K562 (cell line): ENCODE results near the gene FKBP15. TPM values are rescaled to one million over a fixed set of nuclear protein-coding genes. Genes with fewer than 3 reads are reported as not detected.

Experiments
- ATAC-seq: fragments of 200-7000 bp; cut with Tn5 transposase; 3 replicates; pipeline ENCODE4 v1.9.1; 2020; ENCODE audit warnings: moderate library complexity
- BruUV-seq: library from RNA; stranded (reverse); fragments of 400-500 nt; replicated peaks from 2 replicates; lab custom pipeline; 2021; lab: Mats Ljungman, UMichigan
- CTCF ChIA-PET: fragments of 300-600 bp; formaldehyde crosslinking; extraction: SDS; loops from one replicate; lab custom pipeline; 2021; ENCODE audit warnings: low intra/inter-chr PET ratio; lab: Yijun Ruan, JAX
- POLR2A ChIA-PET: fragments of 300-600, 350-650 bp; sonication (Branson Sonifier 250); formaldehyde crosslinking; extraction: SDS; loops from one replicate; lab custom pipeline; 2021; ENCODE audit warnings: antibody characterized with exemption, inconsistent platforms; lab: Yijun Ruan, JAX
- DNase-seq, 4 experiments: peaks; one replicate each; pipeline versions ENCODE4 v3.0.0 to v3.0.0-alpha.2; 2011 to 2018; ENCODE audit warnings: low spot score in 3 of 4, mixed read lengths in 3 of 4; ENCODE audit errors: extremely low read depth in 1 of 4
- FAIRE-seq: peaks from 2 replicates; lab custom pipeline; 2011; peaks lifted over from hg19 to GRCh38; lab: Jason Lieb, UNC
- H2AFZ ChIP-seq: 2 replicates; pipeline ENCODE4 v1.6.0; 2011; ENCODE audit warnings: low read depth, low read length, control low read depth, inconsistent platforms
- H3K27ac ChIP-seq: fragments of 200-600 bp; 3 replicates; pipeline ENCODE4 v1.8.0; 2011; ENCODE audit warnings: low read depth, mild to moderate bottlenecking, control low read depth, inconsistent platforms, low read length, moderate library complexity, mixed read lengths; ENCODE audit errors: extremely low read depth
- H3K27me3 ChIP-seq, 2 experiments: fragments of 300-600 bp in 1 of 2; 2 replicates in 1 of 2; 3 replicates in 1 of 2; pipeline versions ENCODE4 v1.6.0 to v1.8.0; 2011; ENCODE audit warnings: inconsistent platforms in 2 of 2, low read length in 2 of 2, mild to moderate bottlenecking in 1 of 2, mixed read lengths in 1 of 2, moderate library complexity in 1 of 2; ENCODE audit not compliant: control insufficient read depth in 2 of 2, insufficient read depth in 2 of 2
- H3K36me3 ChIP-seq: fragments of 300-600 bp; 3 replicates; pipeline ENCODE4 v1.8.0; 2011; ENCODE audit warnings: mild to moderate bottlenecking, low read length, inconsistent platforms; ENCODE audit not compliant: control insufficient read depth, insufficient read depth
- H3K4me1 ChIP-seq, 2 experiments: fragments of 200-600 bp in 1 of 2; replicated peaks in 1 of 2; 2 replicates in 1 of 2; 3 replicates in 1 of 2; pipeline versions ENCODE4 v1.5.1 to v1.8.0; 2011; ENCODE audit warnings: inconsistent platforms in 2 of 2, low read length in 2 of 2, mild to moderate bottlenecking in 1 of 2, mixed read lengths in 1 of 2, moderate library complexity in 1 of 2; ENCODE audit not compliant: control insufficient read depth in 2 of 2, insufficient read depth in 2 of 2
- H3K4me2 ChIP-seq: 2 replicates; pipeline ENCODE4 v1.6.1; 2011; ENCODE audit warnings: low read length, control low read depth, inconsistent platforms, mixed read lengths; ENCODE audit not compliant: insufficient read depth
- H3K4me3 ChIP-seq: fragments of 200-600 bp; sonication (generic), shearing (Covaris generic); 2 replicates; pipeline ENCODE4 v1.5.1; 2016; ENCODE audit warnings: control low read depth, inconsistent platforms
- H3K79me2 ChIP-seq: fragments of 200-600 bp; 3 replicates; pipeline ENCODE4 v1.8.0; 2011; ENCODE audit warnings: low read length, inconsistent platforms; ENCODE audit not compliant: control insufficient read depth, insufficient read depth
- H3K9ac ChIP-seq, 2 experiments: 2 replicates each; pipeline versions ENCODE4 v1.6.0 to v1.6.1; 2011; ENCODE audit warnings: low read depth in 2 of 2, low read length in 2 of 2, control low read depth in 1 of 2, inconsistent platforms in 1 of 2, mild to moderate bottlenecking in 1 of 2, mixed read lengths in 1 of 2; ENCODE audit not compliant: insufficient read depth in 1 of 2
- H3K9me1 ChIP-seq: one replicate; pipeline ENCODE4 v1.6.0; 2011; ENCODE audit warnings: inconsistent platforms, mild to moderate bottlenecking, low read length, moderate library complexity; ENCODE audit not compliant: control insufficient read depth, insufficient read depth
- H3K9me3 ChIP-seq: replicated peaks from 2 replicates; pipeline ENCODE4 v1.5.1; 2011; ENCODE audit warnings: low read depth, low read length, inconsistent platforms; ENCODE audit not compliant: control insufficient read depth, insufficient read depth
- H4K20me1 ChIP-seq: replicated peaks from 2 replicates; pipeline ENCODE4 v1.6.1; 2011; ENCODE audit warnings: low read length, inconsistent platforms, mixed read lengths; ENCODE audit not compliant: control insufficient read depth, insufficient read depth
- ARNT ChIP-seq, 2 experiments: fragments of 450-650 bp; IDR thresholded peaks; 2 replicates each; pipeline ENCODE4 v1.6.1; 2016; ENCODE audit warnings: mild to moderate bottlenecking in 1 of 2
- E2F3 ChIP-seq: fragments of 250-450 bp; sonication (Bioruptor Pico); IDR thresholded peaks from 2 replicates; pipeline ENCODE4 v1.4.0; 2020; ENCODE audit warnings: mild to moderate bottlenecking
- ETV6 ChIP-seq, 3 experiments: fragments of 150-350 bp in 1 of 3; sonication (generic) in 1 of 3; formaldehyde crosslinking in 1 of 3; IDR thresholded peaks; 2 replicates each; pipeline versions ENCODE4 v1.6.1 to v1.8.0; 2014 to 2022; ENCODE audit warnings: borderline replicate concordance in 2 of 3, low read depth in 2 of 3, antibody characterized with exemption in 1 of 3, low read length in 1 of 3, mild to moderate bottlenecking in 1 of 3, missing genetic modification reagents in 1 of 3
- FIP1L1 ChIP-seq: fragments of 200-400 bp; formaldehyde crosslinking; IDR thresholded peaks from 2 replicates; pipeline ENCODE4 v1.6.1; 2018; ENCODE audit warnings: mild to moderate bottlenecking, low read depth, low read length; ENCODE audit not compliant: poor library complexity, severe bottlenecking
- HINFP ChIP-seq: fragments of 450-650 bp; conservative IDR thresholded peaks from 2 replicates; pipeline ENCODE4 v1.6.1; 2016; ENCODE audit warnings: missing genetic modification characterization, low read depth, mild to moderate bottlenecking, control low read depth, missing compliant biosample characterization
- NR2F6 ChIP-seq: fragments of 450-650 bp; formaldehyde crosslinking; IDR thresholded peaks from 2 replicates; pipeline ENCODE4 v1.4.0; 2020; ENCODE audit warnings: mild to moderate bottlenecking
- POLR2A ChIP-seq: fragments of 450-650 bp; conservative IDR thresholded peaks from 2 replicates; pipeline ENCODE4 v1.6.1; 2016
- PRPF4 ChIP-seq: fragments of 200-400 bp; formaldehyde crosslinking; IDR thresholded peaks from one replicate; pipeline ENCODE4 v1.6.1; 2017; ENCODE audit warnings: low read length, low read depth, mild to moderate bottlenecking; ENCODE audit not compliant: insufficient read depth, poor library complexity, severe bottlenecking
- RBM14 ChIP-seq: fragments of 200-400 bp; formaldehyde crosslinking; IDR thresholded peaks from 2 replicates; pipeline ENCODE4 v1.6.1; 2018; ENCODE audit warnings: low read depth, mild to moderate bottlenecking, low read length, moderate library complexity, borderline replicate concordance; ENCODE audit not compliant: insufficient read depth
- RNF219 ChIP-seq: fragments of 250-450 bp; sonication (Bioruptor Pico); IDR thresholded peaks from 2 replicates; pipeline ENCODE4 v1.5.0; 2022; ENCODE audit warnings: mild to moderate bottlenecking
- ZC3H8 ChIP-seq: fragments of 450-650 bp; IDR thresholded peaks from 2 replicates; pipeline ENCODE4 v1.6.1; 2017
- ZNF232 ChIP-seq: sonication (generic); formaldehyde crosslinking; IDR thresholded peaks from 2 replicates; pipeline ENCODE4 v1.8.0; 2022; ENCODE audit warnings: mild to moderate bottlenecking, missing genetic modification reagents
- ZNF609 ChIP-seq: sonication (generic); formaldehyde crosslinking; IDR thresholded peaks from 2 replicates; pipeline ENCODE4 v1.8.1; 2023; ENCODE audit warnings: missing genetic modification reagents, mild to moderate bottlenecking, borderline replicate concordance
- WGBS: fragments of 100-300 bp; shearing (Covaris generic); methylation state at CpG from one replicate; pipeline ENCODE4 v1.1.6; 2016; ENCODE audit warnings: low coverage, mixed read lengths; ENCODE audit not compliant: insufficient coverage; ENCODE audit errors: missing lambda C conversion rate; 5-methylcytosine and 5-hydroxymethylcytosine counted together
- in situ Hi-C: fragments of 300-500 bp; cut with MboI; formaldehyde crosslinking; loops from 4 replicates; pipeline ENCODE4 v1.15.0; 2018; ENCODE audit warnings: inconsistent platforms, mixed read lengths
- intact Hi-C: fragments of 100-400 bp; cut with micrococcal nuclease; formaldehyde crosslinking; loops from 2 replicates; pipeline ENCODE4 v1.14.2; 2022
- polyA plus RNA-seq, 8 experiments: library from polyadenylated mRNA; depleted of rRNA in 4 of 8; stranded (reverse) in 5 of 8; unstranded in 3 of 8; fragments of >200 nt; fragmentation: Nextera tagmentation in 2 of 8; fragmentation: Illumina TruSeq in 1 of 8; extraction: Ambion mirVana in 2 of 8; extraction: Trizol in 1 of 8; gene quantifications; 2 replicates each; pipeline versions ENCODE4 v1.2.1 to v1.2.3, GENCODE V29; 2011 to 2014; ENCODE audit warnings: inconsistent platforms in 1 of 8, missing spikeins in 1 of 8
- total RNA-seq, 7 experiments: library from RNA; depleted of rRNA in 6 of 7; stranded (reverse); fragments of >200 nt in 6 of 7; fragmentation: Illumina TruSeq in 2 of 7; extraction: Trizol in 2 of 7; gene quantifications; 2 replicates each; pipeline versions ENCODE4 v1.2.1 to v1.2.3, GENCODE V29; 2011 to 2021; ENCODE audit warnings: low replicate concordance in 1 of 7

FKBP15 gene
- total and polyA plus RNA-seq, 9 of the 15 experiments (the other 6 are each of a cell fraction or from before 2014, with no cell fraction given), result 8.7 to 38.0 (median 18.9) TPM

- TF ChIP-seq RBM14 (no peak), NR2F6 (CRISPR knock-in tag) (no peak), E2F3 (no peak)
Observed at GRCh38 chr9:113160571-113160970, 60.5 kb downstream of the FKBP15 start (continued).

GRCh38 chr9:113158446-113158845 is 62.6 kb downstream of the FKBP15 start:
- no peaks in the 10 kb centered on the region; a peak in 2 of 5 replicates for H3K4me1 ChIP-seq
- no peaks in the 10 kb centered on the region for H3K79me2 ChIP-seq
- no peak overlapping the region for H2AFZ ChIP-seq
- H3K9me3 ChIP-seq, result no peaks in the 10 kb centered on the region
- DNase-seq, result no peak
- ChIA-PET CTCF (no interaction called here), POLR2A (interaction anchor here (1.0 kb wide), 1 partner anchor 9 kb away, joined by 3 read pairs; no protein-coding TSS in a partner anchor)
- H4K20me1 ChIP-seq, result no peaks in the 10 kb centered on the region
- BruUV-seq, result no TSS peak
- ATAC-seq, result no peak
- H3K36me3 ChIP-seq, result peaks cover 31% of the 10 kb centered on the region
- H3K4me2 ChIP-seq, result no peak overlapping the region
- H3K27me3 ChIP-seq, result no peaks in the 10 kb centered on the region
- in situ Hi-C loops (no loop called here), intact Hi-C loops (no loop called here)
- no peak overlapping the region for H3K27ac ChIP-seq
- no peaks in the 10 kb centered on the region for H3K9me1 ChIP-seq
- H3K9ac ChIP-seq, result no peak overlapping the region
- no peak for FAIRE-seq
- WGBS, result 80% methylated on average over 5 of the region's 5 CpGs
- no peak overlapping the region for H3K4me3 ChIP-seq
- TF ChIP-seq ETV6 (IDR thresholded peaks at IDR 0.05; ENCODE audit: borderline replicate concordance in 1 of 2, low read depth in 2 of 2, low read length in 1 of 2) (no peak), ETV6 (CRISPR knock-in tag; IDR thresholded peaks at IDR 0.05; ENCODE audit: borderline replicate concordance) (no peak), HINFP (no peak), ZC3H8 (no peak), PRPF4 (no peak), FIP1L1 (no peak), ZNF232 (CRISPR knock-in tag) (no peak), ARNT (IDR thresholded peaks at IDR 0.05) (no peak), RNF219 (CRISPR knock-in tag) (no peak), ZNF609 (CRISPR knock-in tag) (no peak), POLR2A (no peak)
